ENCODE measurements around the gene CACNB1.
"Not testable (repeated sequence)": the region's sequence is repeated elsewhere in the genome, so short reads cannot be mapped to it uniquely, and the experiment has no call there.

Gene CACNB1

DNA sequence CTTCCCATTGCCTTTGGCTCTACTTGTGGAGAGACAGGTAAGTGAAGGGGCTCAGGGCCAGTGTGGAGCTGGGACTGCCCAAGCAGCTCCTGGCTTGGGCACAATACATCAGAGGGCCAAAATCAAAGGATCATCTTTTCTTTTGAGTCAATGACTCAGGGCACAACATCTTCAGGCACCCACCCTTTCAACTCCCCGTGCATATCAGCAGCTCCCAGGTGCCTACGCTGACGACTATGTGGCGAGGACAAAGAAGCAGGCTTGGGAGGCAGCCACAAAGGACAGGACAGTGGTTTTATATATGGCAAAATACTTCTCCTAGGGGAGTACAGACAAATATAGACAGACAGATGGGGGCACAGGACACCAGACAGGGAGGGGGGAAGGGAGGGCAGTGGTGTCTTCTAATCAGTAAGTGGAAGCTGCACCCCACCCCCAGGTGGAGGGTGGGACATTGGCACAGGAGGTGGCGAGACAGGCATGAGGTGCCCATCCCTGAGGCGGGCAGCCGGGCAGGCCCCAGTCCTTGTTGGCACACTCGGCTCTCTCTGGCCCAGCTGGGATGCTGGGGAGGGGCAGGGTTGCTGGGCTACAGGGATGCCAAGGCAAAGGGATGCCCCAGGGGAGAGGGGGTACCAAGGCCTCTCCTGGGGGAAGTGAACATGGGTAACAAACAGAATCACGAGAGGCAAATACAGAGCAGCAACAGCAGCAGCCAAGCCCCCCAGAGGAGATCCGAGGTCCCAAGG, 23.8 kb downstream of the CACNB1 start:
- no peak for DNase-seq

GRCh38 chr17:39173080-39173479, 24.4 kb downstream of the CACNB1 start:
- DNase-seq, result no peak

DNA sequence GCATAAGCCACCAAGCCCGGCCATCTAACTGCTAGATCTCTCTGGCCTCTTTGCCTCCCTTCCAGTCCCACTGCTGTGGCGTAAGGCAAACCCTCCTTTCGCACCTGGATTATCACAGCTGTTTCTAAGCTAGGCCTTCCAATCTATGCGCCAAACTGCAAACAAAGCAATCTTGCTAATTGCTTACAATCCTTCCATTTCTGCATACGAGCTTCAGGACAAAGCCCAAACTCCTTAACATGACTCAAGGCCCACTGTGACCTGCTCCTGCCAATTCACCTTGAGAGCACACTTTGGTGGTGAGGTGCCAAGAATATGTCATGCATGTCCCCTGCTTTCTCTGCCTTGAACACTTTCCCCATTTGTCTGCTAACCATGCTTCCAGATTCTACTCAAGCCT, 25.5 kb downstream of the CACNB1 start:
- no peak for DNase-seq

GRCh38 chr17:39170558-39170957, 26.9 kb downstream of the CACNB1 start:
- DNase-seq, result no peak

GRCh38 chr17:39170109-39170508, 27.4 kb downstream of the CACNB1 start:
- DNase-seq, result no peak

GRCh38 chr17:39169518-39169917, 28.0 kb downstream of the CACNB1 start:
- DNase-seq, result no peak

DNA sequence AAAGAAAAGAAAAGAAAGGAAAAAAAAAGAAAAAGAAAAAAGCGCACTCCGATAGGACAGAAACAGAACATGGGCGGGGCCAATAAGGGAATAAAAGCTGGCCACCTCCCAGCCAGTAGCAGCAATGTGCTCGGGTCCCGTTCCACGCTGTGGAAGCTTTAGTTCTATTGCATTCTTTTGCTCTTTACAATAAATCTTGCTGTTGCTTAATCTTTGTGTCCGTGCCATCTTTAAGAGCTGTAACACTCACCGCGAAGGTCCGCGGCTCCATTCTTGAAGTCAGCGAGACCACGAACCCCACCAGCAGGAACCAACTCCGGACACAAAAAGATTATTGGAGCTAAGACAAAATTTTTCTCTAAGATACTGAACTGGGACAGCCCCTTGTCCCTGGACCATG, 28.4 kb downstream of the CACNB1 start:
- no peak for DNase-seq

DNA sequence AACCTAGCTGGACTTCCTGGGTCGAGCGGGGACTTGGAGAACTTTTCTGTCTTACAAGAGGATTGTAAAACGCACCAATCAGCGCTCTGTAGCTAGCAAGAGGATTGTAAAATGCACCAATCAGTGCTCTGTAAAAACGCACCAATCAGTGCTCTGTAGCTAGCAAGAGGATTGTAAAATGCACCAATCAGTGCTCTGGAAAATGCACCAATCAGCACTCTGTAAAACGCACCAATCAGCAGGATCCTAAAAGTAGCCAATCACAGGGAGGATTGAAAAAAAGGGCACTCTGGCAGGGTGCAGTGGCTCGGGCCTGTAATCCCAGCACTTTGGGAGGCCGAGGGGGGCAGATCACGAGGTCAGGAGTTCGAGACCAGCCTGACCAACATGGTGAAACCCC, 29.0 kb downstream of the CACNB1 start:
- DNase-seq, result not testable (repeated sequence)

DNA sequence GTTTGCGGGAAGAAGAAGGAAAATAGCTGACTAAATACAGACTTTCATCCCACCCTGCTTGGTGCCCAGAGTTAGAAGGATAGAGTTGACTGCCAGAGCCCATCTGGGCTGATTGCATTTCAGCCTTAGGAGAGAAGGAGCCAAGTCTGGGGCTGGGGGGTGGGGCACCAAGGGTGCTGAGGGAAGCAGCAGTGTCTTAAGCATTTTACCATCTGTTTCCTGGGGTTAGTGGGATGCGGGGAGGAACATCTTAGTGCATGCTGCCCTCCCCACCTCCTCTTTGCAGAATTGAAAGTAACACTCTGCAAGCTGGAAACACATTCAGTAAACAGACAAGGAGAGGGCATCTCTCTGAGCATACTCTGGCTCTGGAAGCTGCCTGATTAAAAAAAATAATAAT, 30.0 kb downstream of the CACNB1 start:
- no peak for DNase-seq

DNA sequence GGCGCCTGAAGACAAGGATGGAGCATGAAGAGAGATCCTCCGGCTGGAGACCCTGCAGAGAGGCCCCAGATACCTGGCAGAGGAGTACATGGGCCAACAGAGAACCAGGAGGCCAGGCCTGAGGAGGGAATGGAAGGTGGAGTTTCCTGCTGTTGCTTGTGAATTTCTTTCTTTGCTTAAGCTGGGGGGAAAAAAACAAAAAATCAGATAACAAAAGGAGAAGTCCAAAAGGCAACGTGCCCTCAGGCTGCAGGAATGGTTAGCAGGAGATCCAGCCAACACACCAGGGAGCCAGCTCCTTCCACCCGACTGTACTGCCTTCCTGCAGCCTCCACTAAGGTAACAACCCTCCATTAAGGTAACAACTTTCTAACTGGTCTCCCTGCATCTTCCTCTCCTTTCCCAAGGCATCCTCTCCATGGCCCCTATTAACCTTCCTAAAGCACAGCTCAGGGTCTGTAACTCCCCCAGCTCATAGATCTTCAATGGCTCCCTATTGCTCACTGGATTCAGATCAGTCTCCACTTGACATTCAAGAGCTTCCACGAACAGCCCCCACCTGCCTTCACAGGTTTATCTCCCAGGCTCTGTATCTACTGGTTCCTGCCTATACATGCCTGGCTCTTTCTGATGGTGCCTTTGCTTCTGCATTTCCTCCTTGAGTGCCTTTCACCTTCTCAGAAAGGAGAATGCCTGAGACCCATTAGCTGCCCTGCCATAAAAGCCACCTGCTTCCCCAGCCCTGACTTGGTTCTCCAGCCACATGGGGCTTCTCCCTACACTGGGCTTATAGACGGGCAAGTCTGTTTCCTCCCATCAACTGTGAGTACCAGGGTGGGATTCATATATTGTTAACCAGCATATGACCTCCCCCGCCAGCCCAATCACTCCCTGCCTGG, 30.8 kb downstream of the CACNB1 start:
- DNase-seq, result no peak

GRCh38 chr17:39165841-39166349, 31.6 kb downstream of the CACNB1 start, which contains the start of gene ARL5C:
Gene ARL5C, minus strand, starts transcription at chr17:39166161. Its CDS starts 401 bp downstream, at chr17:39165760.
- DNase-seq, result no peak

GRCh38 chr17:39165178-39165840, 32.2 kb downstream of the CACNB1 start:
- DNase-seq, result no peak

GRCh38 chr17:39164675-39165143, 32.8 kb downstream of the CACNB1 start:
- DNase-seq, result peak; percentile 78

DNA sequence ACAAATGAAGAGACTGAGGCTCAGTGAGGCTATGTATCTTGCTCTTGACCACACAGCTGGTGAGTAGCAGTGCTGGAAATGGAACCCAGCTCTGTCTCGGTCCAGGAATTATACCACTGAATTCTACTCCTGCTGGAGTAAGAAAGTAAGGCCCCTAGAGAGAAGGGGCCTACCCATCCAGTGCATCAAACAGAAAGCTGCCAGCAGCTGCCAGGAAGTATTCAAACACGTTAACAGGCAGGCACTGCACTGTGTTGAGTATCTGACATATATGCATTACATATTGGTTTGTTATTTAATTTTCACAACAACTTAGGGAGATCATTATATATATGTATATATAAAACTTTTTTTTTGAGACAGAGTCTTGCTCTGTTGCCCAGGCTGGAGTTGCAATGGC, 35.5 kb downstream of the CACNB1 start:
- no peak for DNase-seq

DNA sequence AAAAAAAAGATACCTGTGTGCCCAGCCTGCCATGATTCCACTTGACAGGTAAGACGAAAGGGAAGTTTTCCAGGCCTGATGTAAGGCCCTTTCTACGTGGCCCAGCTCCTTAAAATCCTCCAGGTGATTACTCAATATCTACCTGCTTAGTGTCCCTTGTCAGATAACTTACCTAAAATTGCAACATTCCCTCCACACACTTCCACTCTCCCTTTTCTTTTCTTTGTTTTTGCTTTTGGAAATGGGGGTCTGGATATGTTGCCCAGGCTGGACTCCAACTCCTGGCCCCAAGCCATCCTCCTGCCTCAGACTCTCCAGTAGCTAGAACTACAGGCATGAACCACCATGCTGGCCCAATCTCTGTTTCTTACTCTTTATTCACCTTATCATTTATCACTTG, 38.8 kb downstream of the CACNB1 start:
- DNase-seq, result no peak

DNA sequence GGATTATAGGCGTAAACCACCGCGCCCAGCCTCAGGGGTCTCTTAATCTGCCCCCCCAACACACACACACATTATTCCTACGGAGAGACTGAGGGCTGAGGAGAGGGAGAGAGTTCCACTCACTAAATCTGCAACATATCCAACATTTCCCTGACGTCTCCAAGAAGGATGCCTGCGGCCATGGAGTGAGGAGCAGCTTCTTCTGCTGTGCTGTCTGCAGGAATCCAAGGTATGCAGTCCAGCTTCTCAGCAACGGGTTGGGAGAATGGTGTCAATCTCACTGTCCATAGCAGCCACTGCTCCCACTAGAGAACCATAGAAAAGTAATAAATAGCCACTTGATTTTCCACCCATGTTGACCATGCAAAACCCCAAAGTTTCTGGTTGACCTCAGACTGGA, 41.0 kb downstream of the CACNB1 start:
- no peak for DNase-seq

- DNase-seq, result no peak
Measured at GRCh38 chr17:39155654-39156053, 41.8 kb downstream of the CACNB1 start.

DNA sequence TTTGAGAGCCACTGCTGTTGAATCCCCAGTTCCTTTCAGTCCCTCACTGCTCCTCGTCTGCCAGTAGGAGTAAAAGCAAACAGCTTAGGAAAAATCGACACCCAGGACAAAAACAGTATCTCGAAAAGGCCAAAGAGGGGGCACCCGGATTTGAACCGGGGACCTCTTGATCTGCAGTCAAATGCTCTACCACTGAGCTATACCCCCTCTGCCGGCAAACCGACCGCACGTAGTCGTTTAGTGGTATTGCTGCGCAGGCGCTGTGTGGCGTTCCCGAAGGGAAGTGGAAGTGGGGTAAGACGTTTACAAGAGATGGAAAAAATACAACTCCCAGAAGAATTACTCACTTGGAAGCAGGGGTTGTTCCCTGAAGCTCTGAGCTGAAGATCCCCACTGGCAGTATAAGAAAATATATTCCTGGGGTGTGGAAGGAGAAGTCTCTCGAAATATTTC, 43.8 kb downstream of the CACNB1 start:
- DNase-seq, result peak; percentile 83

GRCh38 chr17:39151943-39152818, 45.3 kb downstream of the CACNB1 start:
- peak; percentile 7 for DNase-seq

- DNase-seq, result peak; percentile 16
Measured at GRCh38 chr17:39151150-39151942, 46.1 kb downstream of the CACNB1 start, which contains the start of gene PLXDC1. Gene PLXDC1, minus strand, starts transcription at chr17:39151637. Its CDS starts 200 bp downstream, at chr17:39151437.

- no peak for DNase-seq
Measured at GRCh38 chr17:39150795-39151149, 46.7 kb downstream of the CACNB1 start.

Measured in stimulated activated naive CD4-positive, alpha-beta T cell treated with Interleukin-2 at 50 U/mL for 16 hours (primary cell).